ENCODE measurements around the gene MOCS1.
A peak's percentile ranks its signal among the peaks of the same experiment; 100 is the strongest.

The MOCS1 gene

GRCh38 chr6:39901116-39901655 is 33.1 kb downstream of the MOCS1 start:
- no peak for DNase-seq

- no peak for DNase-seq
Observed at GRCh38 chr6:39899554-39900295, 34.5 kb downstream of the MOCS1 start.

- DNase-seq = no peak
Observed at GRCh38 chr6:39898625-39899024, 35.6 kb downstream of the MOCS1 start.

- DNase-seq = no peak
Observed at GRCh38 chr6:39897698-39898097, 36.6 kb downstream of the MOCS1 start.

GRCh38 chr6:39896701-39897100 is 37.6 kb downstream of the MOCS1 start:
- DNase-seq = no peak

GRCh38 chr6:39893286-39893685 is 41.0 kb downstream of the MOCS1 start:
- DNase-seq = no peak

GRCh38 chr6:39892490-39893129 is 41.7 kb downstream of the MOCS1 start:
- no peak for DNase-seq

GRCh38 chr6:39891976-39892375 is 42.3 kb downstream of the MOCS1 start:
- DNase-seq = no peak

- DNase-seq = no peak
Observed at GRCh38 chr6:39891353-39891752, 42.9 kb downstream of the MOCS1 start.

- DNase-seq = no peak
Observed at GRCh38 chr6:39889229-39889628, 45.0 kb downstream of the MOCS1 start.

- DNase-seq = no peak
Observed at GRCh38 chr6:39887692-39888450, 46.4 kb downstream of the MOCS1 start.

- no peak for DNase-seq
Observed at GRCh38 chr6:39886871-39887270, 47.4 kb downstream of the MOCS1 start.

- DNase-seq = no peak
Observed at GRCh38 chr6:39885691-39886090, 48.6 kb downstream of the MOCS1 start.

GRCh38 chr6:39884696-39885095 is 49.6 kb downstream of the MOCS1 start:
- no peak for DNase-seq

GRCh38 chr6:39882531-39882899 is 51.7 kb downstream of the MOCS1 start:
- no peak for DNase-seq

GRCh38 chr6:39881851-39882530 is 52.3 kb downstream of the MOCS1 start:
- no peak for DNase-seq

- DNase-seq = peak; percentile 48
Observed at GRCh38 chr6:39880594-39880993, 53.7 kb downstream of the MOCS1 start.

- DNase-seq = no peak
Observed at GRCh38 chr6:39879535-39879934, 54.7 kb downstream of the MOCS1 start.

- DNase-seq = no peak
Observed at GRCh38 chr6:39876826-39877225, 57.4 kb downstream of the MOCS1 start.

- no peak for DNase-seq
Observed at GRCh38 chr6:39876111-39876510, 58.2 kb downstream of the MOCS1 start.

- DNase-seq = no peak
Observed at GRCh38 chr6:39873439-39873838, 60.8 kb downstream of the MOCS1 start.

GRCh38 chr6:39870950-39871349 is 63.3 kb downstream of the MOCS1 start:
- no peak for DNase-seq

GRCh38 chr6:39867592-39867991 is 66.7 kb downstream of the MOCS1 start:
- DNase-seq = no peak
